ENCODE measurements around the gene SETDB1.

DNA sequence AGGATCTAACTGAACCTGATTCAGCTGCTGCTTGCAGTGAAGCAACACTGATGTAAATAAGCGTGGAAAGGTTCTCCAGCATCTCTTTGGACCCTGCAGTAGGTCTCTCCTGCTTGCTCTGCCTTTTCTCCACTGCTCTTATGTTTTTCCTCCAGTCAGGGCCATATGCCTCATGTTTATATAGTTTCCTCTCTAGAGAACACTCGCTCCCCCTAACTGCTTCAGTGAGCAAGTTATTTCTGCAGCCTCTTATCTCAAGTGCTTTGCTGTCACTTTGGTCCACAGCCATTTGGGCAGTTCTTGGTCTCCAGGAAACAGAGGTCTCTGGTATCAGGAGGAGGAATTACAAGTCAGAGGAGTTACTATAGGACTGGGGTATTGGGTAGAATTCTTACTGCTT, 87.4 kb downstream of the SETDB1 start:
- TF ChIP-seq, protein P1, sequence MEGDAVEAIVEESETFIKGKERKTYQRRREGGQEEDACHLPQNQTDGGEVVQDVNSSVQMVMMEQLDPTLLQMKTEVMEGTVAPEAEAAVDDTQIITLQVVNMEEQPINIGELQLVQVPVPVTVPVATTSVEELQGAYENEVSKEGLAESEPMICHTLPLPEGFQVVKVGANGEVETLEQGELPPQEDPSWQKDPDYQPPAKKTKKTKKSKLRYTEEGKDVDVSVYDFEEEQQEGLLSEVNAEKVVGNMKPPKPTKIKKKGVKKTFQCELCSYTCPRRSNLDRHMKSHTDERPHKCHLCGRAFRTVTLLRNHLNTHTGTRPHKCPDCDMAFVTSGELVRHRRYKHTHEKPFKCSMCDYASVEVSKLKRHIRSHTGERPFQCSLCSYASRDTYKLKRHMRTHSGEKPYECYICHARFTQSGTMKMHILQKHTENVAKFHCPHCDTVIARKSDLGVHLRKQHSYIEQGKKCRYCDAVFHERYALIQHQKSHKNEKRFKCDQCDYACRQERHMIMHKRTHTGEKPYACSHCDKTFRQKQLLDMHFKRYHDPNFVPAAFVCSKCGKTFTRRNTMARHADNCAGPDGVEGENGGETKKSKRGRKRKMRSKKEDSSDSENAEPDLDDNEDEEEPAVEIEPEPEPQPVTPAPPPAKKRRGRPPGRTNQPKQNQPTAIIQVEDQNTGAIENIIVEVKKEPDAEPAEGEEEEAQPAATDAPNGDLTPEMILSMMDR (IDR thresholded peaks at IDR 0.05; ENCODE audit: poor library complexity), result peak; percentile 18
- TF ChIP-seq EZH2 (IDR thresholded peaks at IDR 0.05; ENCODE audit: borderline replicate concordance), result no peak
